ENCODE results near the gene FRMD7.
"Not testable (repeated sequence)": the region's sequence is repeated elsewhere in the genome, so short reads cannot be mapped to it uniquely, and the experiment has no call there.

Gene FRMD7

GRCh38 chrX:132092439-132093065, 35.3 kb downstream of the FRMD7 start:
- DNase-seq (ENCODE audit: low read depth in 2 of 2) = peak in 1 of 2 donors; percentile 0

- no peak for DNase-seq (ENCODE audit: low read depth in 2 of 2)
Measured at GRCh38 chrX:132090403-132091159, 37.2 kb downstream of the FRMD7 start.

- no peak for DNase-seq (ENCODE audit: low read depth in 2 of 2)
Measured at GRCh38 chrX:132088864-132089263, 39.0 kb downstream of the FRMD7 start.

GRCh38 chrX:132086672-132087071, 41.1 kb downstream of the FRMD7 start:
- no peak for DNase-seq (ENCODE audit: low read depth in 2 of 2)

- no peak for DNase-seq (ENCODE audit: low read depth in 2 of 2)
Measured at GRCh38 chrX:132085786-132086185, 42.0 kb downstream of the FRMD7 start.

- DNase-seq (ENCODE audit: low read depth in 2 of 2) = no peak
Measured at GRCh38 chrX:132077912-132078311, 49.9 kb downstream of the FRMD7 start.

- DNase-seq (ENCODE audit: low read depth in 2 of 2) = no peak
Measured at GRCh38 chrX:132077414-132077813, 50.4 kb downstream of the FRMD7 start.

GRCh38 chrX:132071254-132071653, 56.6 kb downstream of the FRMD7 start:
- no peak for DNase-seq (ENCODE audit: low read depth in 2 of 2)

GRCh38 chrX:132068405-132068804, 59.4 kb downstream of the FRMD7 start:
- DNase-seq (ENCODE audit: low read depth in 2 of 2) = no peak

GRCh38 chrX:132063862-132064261, 64.0 kb downstream of the FRMD7 start:
- DNase-seq (ENCODE audit: low read depth in 2 of 2) = no peak

- DNase-seq (ENCODE audit: low read depth in 2 of 2) = no peak
Measured at GRCh38 chrX:132063334-132063733, 64.5 kb downstream of the FRMD7 start.

- DNase-seq (ENCODE audit: low read depth in 2 of 2) = no peak
Measured at GRCh38 chrX:132059973-132060540, 67.8 kb downstream of the FRMD7 start.

- DNase-seq (ENCODE audit: low read depth in 2 of 2) = no peak
Measured at GRCh38 chrX:132058975-132059374, 68.8 kb downstream of the FRMD7 start.

GRCh38 chrX:132058050-132058449, 69.8 kb downstream of the FRMD7 start:
- DNase-seq (ENCODE audit: low read depth in 2 of 2) = no peak

GRCh38 chrX:132051778-132052177, 76.0 kb downstream of the FRMD7 start:
- not testable (repeated sequence) for DNase-seq (ENCODE audit: low read depth in 2 of 2)

- no peak for DNase-seq (ENCODE audit: low read depth in 2 of 2)
Measured at GRCh38 chrX:132046533-132046932, 81.3 kb downstream of the FRMD7 start.

GRCh38 chrX:132045456-132045855, 82.4 kb downstream of the FRMD7 start:
- DNase-seq (ENCODE audit: low read depth in 2 of 2) = no peak

- DNase-seq (ENCODE audit: low read depth in 2 of 2) = no peak
Measured at GRCh38 chrX:132044953-132045352, 82.9 kb downstream of the FRMD7 start.

- DNase-seq (ENCODE audit: low read depth in 2 of 2) = no peak
Measured at GRCh38 chrX:132043977-132044376, 83.8 kb downstream of the FRMD7 start.

- DNase-seq (ENCODE audit: low read depth in 2 of 2) = no peak
Measured at GRCh38 chrX:132041015-132041414, 86.8 kb downstream of the FRMD7 start.

- DNase-seq (ENCODE audit: low read depth in 2 of 2) = no peak
Measured at GRCh38 chrX:132040066-132040465, 87.8 kb downstream of the FRMD7 start.

- DNase-seq (ENCODE audit: low read depth in 2 of 2) = no peak
Measured at GRCh38 chrX:132037479-132037993, 90.3 kb downstream of the FRMD7 start.

GRCh38 chrX:132034648-132035047, 93.2 kb downstream of the FRMD7 start:
- no peak for DNase-seq (ENCODE audit: low read depth in 2 of 2)

Data from stimulated activated CD8-positive, alpha-beta memory T cell treated with anti-CD3 and anti-CD28 coated beads, Interleukin-15, amount 100 ng/mL, for 4 hours (primary cell).